ENCODE results near the gene RETNLB. TPM values are rescaled to one million over a fixed set of nuclear protein-coding genes. Genes with fewer than 3 reads are reported as not detected.

RETNLB gene
- total and polyA plus RNA-seq, 2 of the 4 experiments (the other 2 are of a cell fraction), result not detected

DNA sequence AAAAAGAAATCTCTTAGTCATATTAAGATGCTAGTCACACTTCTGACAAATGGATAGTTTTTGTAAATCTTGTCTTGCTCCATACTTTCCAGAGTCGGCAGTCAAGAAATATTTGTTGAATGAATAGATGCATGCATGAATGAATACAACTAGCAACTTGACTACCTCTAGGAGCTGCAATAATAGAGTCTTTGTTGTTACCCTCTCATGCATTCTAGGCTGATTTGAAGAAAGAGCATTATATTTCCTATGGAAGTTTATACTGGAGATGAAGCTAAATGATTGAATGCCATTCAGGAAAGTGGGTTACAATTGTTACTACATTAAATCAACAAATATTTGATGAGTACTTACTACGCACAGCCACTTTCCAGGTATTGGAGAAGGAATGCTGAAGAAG lies 47.2 kb upstream of the RETNLB start:
- in situ Hi-C loops (cut with MboI; ENCODE audit: low sequenced_read_pairs), result no loop called here
- no peak overlapping the region for H4K91ac ChIP-seq (ENCODE audit: insufficient read depth, low read depth, low read length)

More for the DNA sequence above, 47.2 kb upstream of the RETNLB start:
- Histone ChIP-seq H2AFZ (replicated peaks; ENCODE audit: low read length, poor library complexity) (no peak overlapping the region), H3K9me1 (ENCODE audit: insufficient read depth, low read length) (no peaks in the 10 kb centered on the region), H3K9me3 (ENCODE audit: control insufficient read depth, insufficient read depth, low read length) (no peaks in the 10 kb centered on the region), H3K36me3 (ENCODE audit: control insufficient read depth, insufficient read depth, low read length) (no peaks in the 10 kb centered on the region), H2BK15ac (ENCODE audit: low read depth, low read length) (no peak overlapping the region), H3K56ac (ENCODE audit: extremely low read depth, insufficient read depth, low read length) (no peak overlapping the region), H3K14ac (replicated peaks; ENCODE audit: low read depth, low read length) (no peak overlapping the region), H3K27ac (ENCODE audit: insufficient read depth, low read length) (no peak overlapping the region), H3K4me2 (ENCODE audit: low read depth, low read length) (no peak overlapping the region), H3K4me3 (ENCODE audit: insufficient read depth, low read depth, low read length) (no peak overlapping the region), H2AK5ac (ENCODE audit: low read depth, low read length) (no peak overlapping the region), H3K4ac (ENCODE audit: low read depth, low read length) (no peak overlapping the region), H3K79me1 (ENCODE audit: low read depth in 1 of 2, low read length in 2 of 2) (no peaks in the 10 kb centered on the region), H2BK120ac (ENCODE audit: low read depth, low read length) (no peak overlapping the region), H3K18ac (ENCODE audit: low read depth, low read length) (no peak overlapping the region), H2BK5ac (ENCODE audit: low read depth, low read length, poor library complexity, severe bottlenecking) (no peak overlapping the region), H4K8ac (ENCODE audit: low read depth in 2 of 2, low read length in 2 of 2) (no peak overlapping the region), H3K4me1 (ENCODE audit: control insufficient read depth, insufficient read depth, low read length) (no peaks in the 10 kb centered on the region), H3K9ac (ENCODE audit: low read depth, low read length) (no peak overlapping the region), H3K27me3 (ENCODE audit: control insufficient read depth, insufficient read depth, low read length) (no peaks in the 10 kb centered on the region), H3K23ac (ENCODE audit: low read depth, low read length) (no peak overlapping the region), H2AK9ac (replicated peaks; ENCODE audit: low read depth, low read length, poor library complexity) (no peak overlapping the region), H4K5ac (ENCODE audit: low read depth, low read length) (no peak overlapping the region), H4K20me1 (ENCODE audit: insufficient read depth, low read length) (no peaks in the 10 kb centered on the region), H2BK20ac (ENCODE audit: low read depth, low read length) (no peak overlapping the region)
- ChIA-PET POLR2A (ENCODE audit: unreplicated experiment) (no interaction called here), CTCF (interaction anchor here (0.9 kb wide), 1 partner anchor 84 kb away, joined by 3 read pairs; no protein-coding TSS in a partner anchor)
- TF ChIP-seq CEBPB (IDR thresholded peaks at IDR 0.05; ENCODE audit: low read depth, low read length), result no peak
- TF ChIP-seq, protein P1, sequence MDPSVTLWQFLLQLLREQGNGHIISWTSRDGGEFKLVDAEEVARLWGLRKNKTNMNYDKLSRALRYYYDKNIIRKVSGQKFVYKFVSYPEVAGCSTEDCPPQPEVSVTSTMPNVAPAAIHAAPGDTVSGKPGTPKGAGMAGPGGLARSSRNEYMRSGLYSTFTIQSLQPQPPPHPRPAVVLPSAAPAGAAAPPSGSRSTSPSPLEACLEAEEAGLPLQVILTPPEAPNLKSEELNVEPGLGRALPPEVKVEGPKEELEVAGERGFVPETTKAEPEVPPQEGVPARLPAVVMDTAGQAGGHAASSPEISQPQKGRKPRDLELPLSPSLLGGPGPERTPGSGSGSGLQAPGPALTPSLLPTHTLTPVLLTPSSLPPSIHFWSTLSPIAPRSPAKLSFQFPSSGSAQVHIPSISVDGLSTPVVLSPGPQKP (IDR thresholded peaks at IDR 0.05; ENCODE audit: borderline replicate concordance, low read depth, low read length), result no peak
- no peak for TF ChIP-seq RCOR1 (IDR thresholded peaks at IDR 0.05; ENCODE audit: insufficient replicate concordance, low read length)
- no peak for TF ChIP-seq RAD21 (IDR thresholded peaks at IDR 0.05; ENCODE audit: low read length)
- no peak for TF ChIP-seq MXI1 (IDR thresholded peaks at IDR 0.05; ENCODE audit: borderline replicate concordance, low read depth, low read length)
- TF ChIP-seq, protein P2, sequence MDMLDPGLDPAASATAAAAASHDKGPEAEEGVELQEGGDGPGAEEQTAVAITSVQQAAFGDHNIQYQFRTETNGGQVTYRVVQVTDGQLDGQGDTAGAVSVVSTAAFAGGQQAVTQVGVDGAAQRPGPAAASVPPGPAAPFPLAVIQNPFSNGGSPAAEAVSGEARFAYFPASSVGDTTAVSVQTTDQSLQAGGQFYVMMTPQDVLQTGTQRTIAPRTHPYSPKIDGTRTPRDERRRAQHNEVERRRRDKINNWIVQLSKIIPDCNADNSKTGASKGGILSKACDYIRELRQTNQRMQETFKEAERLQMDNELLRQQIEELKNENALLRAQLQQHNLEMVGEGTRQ (IDR thresholded peaks at IDR 0.05; ENCODE audit: low read depth, low read length), result no peak
- no peak for TF ChIP-seq NFE2L2 (IDR thresholded peaks at IDR 0.05; ENCODE audit: low read depth, low read length)
- no peak for TF ChIP-seq RFX5 (IDR thresholded peaks at IDR 0.05; ENCODE audit: low read depth, low read length)
- no peak for TF ChIP-seq SMC3 (IDR thresholded peaks at IDR 0.05; ENCODE audit: low read depth, low read length)
- TF ChIP-seq, protein P3, sequence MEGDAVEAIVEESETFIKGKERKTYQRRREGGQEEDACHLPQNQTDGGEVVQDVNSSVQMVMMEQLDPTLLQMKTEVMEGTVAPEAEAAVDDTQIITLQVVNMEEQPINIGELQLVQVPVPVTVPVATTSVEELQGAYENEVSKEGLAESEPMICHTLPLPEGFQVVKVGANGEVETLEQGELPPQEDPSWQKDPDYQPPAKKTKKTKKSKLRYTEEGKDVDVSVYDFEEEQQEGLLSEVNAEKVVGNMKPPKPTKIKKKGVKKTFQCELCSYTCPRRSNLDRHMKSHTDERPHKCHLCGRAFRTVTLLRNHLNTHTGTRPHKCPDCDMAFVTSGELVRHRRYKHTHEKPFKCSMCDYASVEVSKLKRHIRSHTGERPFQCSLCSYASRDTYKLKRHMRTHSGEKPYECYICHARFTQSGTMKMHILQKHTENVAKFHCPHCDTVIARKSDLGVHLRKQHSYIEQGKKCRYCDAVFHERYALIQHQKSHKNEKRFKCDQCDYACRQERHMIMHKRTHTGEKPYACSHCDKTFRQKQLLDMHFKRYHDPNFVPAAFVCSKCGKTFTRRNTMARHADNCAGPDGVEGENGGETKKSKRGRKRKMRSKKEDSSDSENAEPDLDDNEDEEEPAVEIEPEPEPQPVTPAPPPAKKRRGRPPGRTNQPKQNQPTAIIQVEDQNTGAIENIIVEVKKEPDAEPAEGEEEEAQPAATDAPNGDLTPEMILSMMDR (conservative IDR thresholded peaks at IDR 0.05; ENCODE audit: low read depth, low read length), result no peak
- no peak for TF ChIP-seq BHLHE40 (IDR thresholded peaks at IDR 0.05; ENCODE audit: low read depth, low read length)
- no peak for TF ChIP-seq MAZ (IDR thresholded peaks at IDR 0.05; ENCODE audit: borderline replicate concordance, low read depth, low read length)
- no peak for TF ChIP-seq CHD1 (IDR thresholded peaks at IDR 0.05; ENCODE audit: low read depth, low read length)
- TF ChIP-seq POLR2A (IDR thresholded peaks at IDR 0.05; ENCODE audit: low read depth, low read length), result no peak
- no peak for TF ChIP-seq MAFK (IDR thresholded peaks at IDR 0.05; ENCODE audit: low read depth, low read length)
- TF ChIP-seq FOS (IDR thresholded peaks at IDR 0.05; ENCODE audit: low read depth, low read length), result no peak
- no CpG with 5 or more reads among the region's 2 CpGs for WGBS, 2 experiments (ENCODE audit: extremely low coverage in 2 of 2, insufficient read length in 1 of 2)
- DNase-seq (no peak), ATAC-seq (ENCODE audit: low read depth) (no peak)
- intact Hi-C loops (cut with micrococcal nuclease), result no loop called here
- dilution Hi-C loops (cut with HindIII; ENCODE audit: low sequenced_read_pairs, unreplicated experiment), result no loop called here
- BruUV-seq (replicated peaks), result no TSS peak
